PC-3 (cell line): ENCODE results near the gene LRP2.
"Not testable (repeated sequence)": the region's sequence is repeated elsewhere in the genome, so short reads cannot be mapped to it uniquely, and the experiment has no call there.

Experiments used
- CTCF ChIP-seq: fragments of 300-600 bp; sonication (generic); conservative IDR thresholded peaks from 2 replicates; pipeline ENCODE4 v1.5.1; 2017; ENCODE audit warnings: antibody characterized with exemption, low read depth, mild to moderate bottlenecking, low read length
- EZH2 ChIP-seq: fragments of 300-600 bp; sonication (generic); IDR thresholded peaks from one replicate; pipeline ENCODE4 v1.6.1; 2017; ENCODE audit warnings: antibody characterized with exemption, mild to moderate bottlenecking, low read length; ENCODE audit not compliant: unreplicated experiment
- EZH2phosphoT487 ChIP-seq: fragments of 300-600 bp; sonication (generic); IDR thresholded peaks from 2 replicates; pipeline ENCODE4 v1.6.1; 2018; ENCODE audit warnings: mild to moderate bottlenecking, antibody characterized with exemption, low read length, borderline replicate concordance

DNA sequence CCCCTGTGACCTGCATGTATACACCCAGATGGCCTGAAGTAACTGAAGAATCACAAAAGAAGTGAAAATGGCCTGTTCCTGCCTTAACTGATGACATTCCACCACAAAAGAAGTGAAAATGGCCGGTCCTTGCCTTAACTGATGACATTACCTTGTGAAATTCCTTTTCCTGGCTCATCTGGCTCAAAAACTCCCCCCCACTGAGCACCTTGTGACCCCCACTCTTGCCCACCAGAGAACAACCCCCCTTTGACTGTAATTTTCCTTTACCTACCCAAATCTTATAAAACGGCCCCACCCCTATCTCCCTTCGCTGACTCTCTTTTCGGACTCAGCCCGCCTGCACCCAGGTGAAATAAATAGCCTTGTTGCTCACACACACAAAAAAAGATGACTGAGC, 225.9 kb downstream of the LRP2 start:
- TF ChIP-seq CTCF, EZH2, EZH2phosphoT487: not testable (repeated sequence)
